GM18499 (cell line): Measurements from ENCODE around the gene YIF1B.
"Not testable (repeated sequence)": the region's sequence is repeated elsewhere in the genome, so short reads cannot be mapped to it uniquely, and the experiment has no call there.

Experiments used
- ATAC-seq: cut with Tn5 transposase; IDR thresholded peaks from one replicate; pipeline ENCODE4 v1.9.1; 2021; ENCODE audit warnings: moderate number of reproducible peaks; ENCODE audit not compliant: insufficient read depth, unreplicated experiment

Gene YIF1B

GRCh38 chr19:38278751-38279150 lies 37.0 kb downstream of the YIF1B start:
- no peak for ATAC-seq

DNA sequence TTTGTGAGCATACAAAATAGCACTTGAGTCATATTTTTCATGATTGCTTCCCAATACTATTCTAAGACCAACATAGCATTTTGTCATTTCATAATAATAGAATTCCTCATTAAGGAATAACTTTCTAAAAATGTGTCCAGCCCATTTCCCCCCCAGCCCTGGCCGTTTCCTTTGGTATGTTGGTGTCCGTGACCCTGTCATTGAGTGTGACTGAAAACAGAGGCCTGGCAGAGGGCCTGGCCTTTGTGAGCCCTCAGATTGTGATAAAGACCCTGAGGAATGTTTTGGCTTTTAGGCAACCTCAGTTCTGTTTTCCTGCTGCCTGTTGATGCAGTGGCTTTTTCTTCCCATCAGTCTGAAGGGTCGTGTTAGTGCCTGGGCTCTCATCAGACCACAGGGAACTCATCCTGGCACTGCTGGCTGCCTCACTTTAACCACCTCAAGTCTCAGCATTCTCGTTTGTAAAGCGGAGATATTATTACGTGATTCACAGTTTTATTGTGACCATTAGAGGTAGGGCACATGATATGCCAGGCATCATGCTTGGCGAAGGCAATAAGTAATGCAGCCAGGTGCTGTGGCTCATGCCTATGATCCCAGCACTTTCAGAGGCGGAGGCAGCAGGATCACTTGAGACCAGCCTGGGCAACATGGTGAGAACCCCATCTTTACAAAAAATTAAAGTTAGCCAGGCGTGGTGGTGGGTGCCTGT lies 37.6 kb downstream of the YIF1B start:
- no peak for ATAC-seq

GRCh38 chr19:38277549-38277948 lies 38.2 kb downstream of the YIF1B start:
- ATAC-seq, result no peak

DNA sequence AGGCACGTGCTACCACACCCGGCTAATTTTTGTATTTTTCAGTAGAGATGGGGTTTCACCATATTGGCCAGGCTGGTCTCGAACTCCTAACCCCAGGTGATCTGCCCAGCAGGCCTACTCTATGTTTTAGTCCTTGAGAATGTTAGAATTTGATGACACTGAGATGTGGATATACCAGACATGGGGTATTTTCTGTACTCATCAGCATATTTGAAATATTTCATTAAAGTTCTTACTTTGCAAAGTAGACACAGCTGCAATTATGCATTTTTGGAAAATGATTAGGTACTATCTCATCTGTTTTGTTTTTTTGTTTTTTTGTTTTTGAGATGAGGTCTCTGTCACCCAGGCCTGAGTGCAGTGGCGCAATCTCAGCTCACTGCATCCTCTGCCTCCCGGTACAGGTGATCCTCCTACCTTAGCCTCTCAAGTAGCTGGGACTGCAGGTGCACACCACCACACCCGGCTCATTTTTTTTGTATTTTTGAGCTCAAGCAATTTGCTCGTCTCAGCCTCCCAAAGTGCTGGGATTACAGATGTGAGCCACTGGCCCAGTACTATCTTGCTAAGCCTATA lies 38.7 kb downstream of the YIF1B start:
- ATAC-seq, result no peak

GRCh38 chr19:38274739-38275138 lies 41.0 kb downstream of the YIF1B start:
- no peak for ATAC-seq

DNA sequence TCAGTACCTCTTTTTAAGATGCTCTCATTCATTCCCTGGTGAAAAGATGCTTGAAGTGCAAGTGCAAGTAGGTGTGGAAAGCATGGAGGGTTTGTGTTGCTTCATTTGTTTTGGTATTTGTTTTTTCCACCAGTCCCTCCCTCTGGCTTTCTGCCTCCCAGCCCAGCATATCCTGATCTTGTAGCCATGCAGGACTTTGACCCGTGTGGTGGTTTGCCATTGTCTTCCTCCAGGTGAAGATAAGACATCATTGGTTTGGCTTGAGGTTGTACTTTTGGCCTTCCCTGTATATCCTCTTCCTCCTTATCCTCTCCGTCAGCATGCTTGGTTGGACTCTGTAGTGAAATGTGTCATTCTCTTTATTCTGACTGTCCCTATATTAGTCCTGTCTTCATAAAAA lies 42.2 kb downstream of the YIF1B start:
- ATAC-seq, result no peak

- ATAC-seq, result no peak
These were observed 45.1 kb downstream of the YIF1B start for GRCh38 chr19:38270587-38271167.

DNA sequence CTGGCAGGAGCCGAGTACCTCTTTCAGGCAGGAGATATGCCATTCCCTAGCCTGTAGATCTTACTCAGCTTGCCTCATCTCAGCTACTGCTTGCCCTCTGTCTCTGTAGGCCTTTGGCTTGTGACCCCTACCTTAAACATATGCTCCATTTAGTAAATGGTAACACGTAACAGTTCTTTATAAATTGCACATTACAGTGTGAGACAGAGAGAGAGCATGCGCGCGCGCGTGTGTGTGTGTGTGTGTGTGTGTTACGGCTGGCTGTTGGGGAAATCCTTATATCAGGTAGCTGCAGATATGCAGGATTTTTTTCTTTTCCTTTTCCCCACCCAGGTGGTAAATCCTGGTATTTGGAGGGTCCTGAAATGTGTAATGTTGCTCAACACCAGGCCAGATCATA lies 47.2 kb downstream of the YIF1B start:
- no peak for ATAC-seq

GRCh38 chr19:38267761-38268483 lies 47.8 kb downstream of the YIF1B start:
- ATAC-seq, result no peak

DNA sequence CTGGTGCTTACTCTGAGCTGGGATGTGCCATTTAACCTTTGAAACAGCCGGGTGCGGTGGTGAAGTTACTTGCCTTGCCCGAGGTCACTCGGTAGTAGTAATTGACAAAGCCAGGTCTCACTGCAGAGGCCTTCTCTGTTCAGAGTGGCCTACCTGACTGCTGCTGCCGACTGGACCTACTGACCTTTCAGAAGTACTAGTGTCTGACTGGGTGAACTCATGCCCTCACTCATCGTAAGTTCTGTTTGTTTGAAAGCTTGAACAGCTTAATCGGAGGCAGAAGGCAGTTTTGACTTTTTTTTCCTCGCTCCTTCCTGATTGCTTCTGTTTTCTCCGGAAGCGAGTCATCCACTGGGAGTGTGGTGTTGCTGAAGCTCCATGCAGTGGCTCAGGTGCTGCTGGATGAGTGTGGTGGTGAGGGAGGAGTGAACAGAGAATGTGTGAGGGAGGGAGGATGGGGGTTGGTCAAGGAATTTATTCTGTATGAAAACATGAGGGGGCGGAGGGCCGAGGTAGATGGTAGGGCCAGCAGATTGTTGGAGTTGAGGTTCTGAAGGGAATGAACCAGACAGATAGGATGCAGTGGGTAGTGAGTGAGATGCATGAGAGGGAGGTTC lies 48.7 kb downstream of the YIF1B start:
- ATAC-seq, result no peak

DNA sequence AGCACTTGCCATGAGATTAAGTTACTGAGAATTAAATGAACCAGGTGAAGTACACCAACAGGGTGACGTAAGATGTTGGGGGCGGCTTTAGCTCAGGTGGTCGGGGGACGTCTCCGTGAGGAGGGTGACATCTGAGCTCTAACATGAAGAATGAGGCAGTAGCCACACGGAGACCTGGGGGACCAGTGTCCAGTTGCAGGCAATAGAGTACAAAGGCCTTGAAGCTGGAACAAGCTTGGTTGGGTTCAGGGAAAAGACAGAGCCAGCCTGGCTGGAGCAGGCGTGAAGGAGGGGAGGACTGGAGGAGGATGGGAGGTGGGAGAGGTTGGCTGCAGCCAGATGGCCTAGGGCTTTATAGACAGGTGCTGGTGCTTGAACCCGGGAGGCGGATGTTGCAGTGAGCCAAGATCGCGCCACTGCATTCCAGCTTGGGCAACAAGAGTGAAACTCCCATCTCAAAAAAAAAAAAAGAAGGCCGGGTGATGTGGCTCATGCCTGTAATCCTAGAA lies 49.8 kb downstream of the YIF1B start:
- no peak for ATAC-seq

DNA sequence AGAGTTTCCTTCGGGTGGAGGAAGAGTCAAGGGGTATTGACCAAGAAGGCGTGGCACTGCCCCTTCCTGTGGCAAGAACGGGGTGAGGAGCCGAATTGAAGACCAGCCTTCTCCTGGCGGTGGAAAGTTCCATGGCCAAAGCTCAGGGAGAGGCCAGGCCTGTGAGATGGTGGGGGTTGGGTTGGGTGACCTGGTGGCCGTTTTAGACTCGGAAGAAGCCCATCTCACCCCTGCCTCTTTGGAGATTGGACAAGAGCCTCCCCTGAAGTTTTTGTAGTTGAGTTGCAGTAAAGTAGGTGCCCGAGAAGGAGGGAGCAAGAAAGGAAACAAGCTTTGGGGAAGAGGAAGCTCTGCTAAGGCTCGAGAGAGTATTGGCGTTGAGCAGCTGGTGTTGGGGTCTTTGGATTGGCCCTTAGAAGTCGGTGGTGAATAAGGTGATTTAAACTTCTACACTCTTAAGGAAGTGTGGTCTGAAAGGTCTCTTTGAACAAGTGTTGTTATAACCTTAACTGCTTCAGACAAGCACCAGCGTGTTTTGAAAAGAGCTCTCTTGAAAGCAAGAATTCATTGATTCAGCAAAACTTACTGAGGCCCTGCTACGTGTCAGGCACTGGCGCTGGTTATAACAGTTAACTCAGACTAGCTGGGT lies 50.4 kb downstream of the YIF1B start:
- no peak for ATAC-seq

DNA sequence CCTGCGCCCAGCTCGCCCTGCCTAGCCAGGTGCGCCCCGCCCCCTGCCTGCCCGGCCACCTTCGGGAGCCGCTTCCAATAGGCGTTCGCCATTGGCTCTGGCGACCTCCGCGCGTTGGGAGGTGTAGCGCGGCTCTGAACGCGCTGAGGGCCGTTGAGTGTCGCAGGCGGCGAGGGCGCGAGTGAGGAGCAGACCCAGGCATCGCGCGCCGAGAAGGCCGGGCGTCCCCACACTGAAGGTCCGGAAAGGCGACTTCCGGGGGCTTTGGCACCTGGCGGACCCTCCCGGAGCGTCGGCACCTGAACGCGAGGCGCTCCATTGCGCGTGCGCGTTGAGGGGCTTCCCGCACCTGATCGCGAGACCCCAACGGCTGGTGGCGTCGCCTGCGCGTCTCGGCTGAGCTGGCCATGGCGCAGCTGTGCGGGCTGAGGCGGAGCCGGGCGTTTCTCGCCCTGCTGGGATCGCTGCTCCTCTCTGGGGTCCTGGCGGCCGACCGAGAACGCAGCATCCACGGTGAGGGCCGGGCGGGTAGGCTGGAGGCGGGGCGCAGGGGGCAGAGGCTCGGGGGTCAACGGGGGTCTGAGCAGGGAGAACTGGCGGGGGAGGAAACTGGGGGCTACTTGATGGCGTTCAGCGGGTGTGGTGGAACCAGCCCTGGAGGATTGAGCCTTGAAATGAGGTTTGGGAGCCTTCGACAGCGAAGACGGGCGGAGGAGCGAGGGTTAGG lies 51.1 kb downstream of the YIF1B start, which contains the start of gene SPINT2:
Gene SPINT2 (plus strand): TSS at position 88 of the 727 bp plus-strand sequence. CDS start 320 bp downstream, at position 408.
- ATAC-seq, result no peak

GRCh38 chr19:38263689-38264485 lies 51.9 kb downstream of the YIF1B start:
- no peak for ATAC-seq

GRCh38 chr19:38262585-38263268 lies 53.0 kb downstream of the YIF1B start:
- no peak for ATAC-seq

- not testable (repeated sequence) for ATAC-seq
These were observed 53.8 kb downstream of the YIF1B start for GRCh38 chr19:38261942-38262341.

GRCh38 chr19:38255383-38256014 lies 60.2 kb downstream of the YIF1B start:
- ATAC-seq, result no peak

- ATAC-seq, result no peak
These were observed 62.0 kb downstream of the YIF1B start for GRCh38 chr19:38253788-38254187.
